Retinal pigment epithelial cell (primary cell): ENCODE results near the gene ANKRD13D.

Experiments used
- DNase-seq: peaks from one replicate; pipeline ENCODE4 v3.0.0-alpha.2; 2010; ENCODE audit warnings: low read depth
- H3K4me3 ChIP-seq: 2 replicates; pipeline ENCODE4 v1.5.1; 2011; ENCODE audit warnings: mild to moderate bottlenecking, low read length, control low read depth, moderate library complexity
- CTCF ChIP-seq: conservative IDR thresholded peaks from 2 replicates; pipeline ENCODE4 v1.5.1; 2011; ENCODE audit warnings: low read depth, low read length, control low read depth, inconsistent platforms

The ANKRD13D gene

GRCh38 chr11:67247946-67248550 lies 41.1 kb upstream of the ANKRD13D start:
- no peak overlapping the region for H3K4me3 ChIP-seq
- DNase-seq = no peak
- TF ChIP-seq CTCF = no peak

GRCh38 chr11:67248653-67249052 lies 40.5 kb upstream of the ANKRD13D start:
- TF ChIP-seq CTCF = no peak
- no peak overlapping the region for H3K4me3 ChIP-seq
- no peak for DNase-seq

GRCh38 chr11:67250059-67251043 lies 38.8 kb upstream of the ANKRD13D start:
- TF ChIP-seq CTCF = no peak
- DNase-seq = no peak
- no peak overlapping the region for H3K4me3 ChIP-seq

GRCh38 chr11:67251841-67252240 lies 37.3 kb upstream of the ANKRD13D start:
- no peak for DNase-seq
- H3K4me3 ChIP-seq = no peak overlapping the region
- TF ChIP-seq CTCF = no peak

- H3K4me3 ChIP-seq = no peak overlapping the region
- DNase-seq = no peak
- peak; percentile 53 for TF ChIP-seq CTCF
These were observed 36.3 kb upstream of the ANKRD13D start for GRCh38 chr11:67252831-67253239.

- no peak overlapping the region for H3K4me3 ChIP-seq
- DNase-seq = no peak
- TF ChIP-seq CTCF = no peak
These were observed 35.1 kb upstream of the ANKRD13D start for GRCh38 chr11:67253872-67254624.
